Activated T-cell treated with anti-CD3 and anti-CD28 coated beads, Interleukin-2, amount 50 U/mL, for 48 hours (primary cell): ENCODE data around the gene ABCA2.

Experiments
- DNase-seq, 2 experiments: peaks; one replicate each; pipeline ENCODE4 v3.0.0-alpha.2; 2020

The ABCA2 gene

DNA sequence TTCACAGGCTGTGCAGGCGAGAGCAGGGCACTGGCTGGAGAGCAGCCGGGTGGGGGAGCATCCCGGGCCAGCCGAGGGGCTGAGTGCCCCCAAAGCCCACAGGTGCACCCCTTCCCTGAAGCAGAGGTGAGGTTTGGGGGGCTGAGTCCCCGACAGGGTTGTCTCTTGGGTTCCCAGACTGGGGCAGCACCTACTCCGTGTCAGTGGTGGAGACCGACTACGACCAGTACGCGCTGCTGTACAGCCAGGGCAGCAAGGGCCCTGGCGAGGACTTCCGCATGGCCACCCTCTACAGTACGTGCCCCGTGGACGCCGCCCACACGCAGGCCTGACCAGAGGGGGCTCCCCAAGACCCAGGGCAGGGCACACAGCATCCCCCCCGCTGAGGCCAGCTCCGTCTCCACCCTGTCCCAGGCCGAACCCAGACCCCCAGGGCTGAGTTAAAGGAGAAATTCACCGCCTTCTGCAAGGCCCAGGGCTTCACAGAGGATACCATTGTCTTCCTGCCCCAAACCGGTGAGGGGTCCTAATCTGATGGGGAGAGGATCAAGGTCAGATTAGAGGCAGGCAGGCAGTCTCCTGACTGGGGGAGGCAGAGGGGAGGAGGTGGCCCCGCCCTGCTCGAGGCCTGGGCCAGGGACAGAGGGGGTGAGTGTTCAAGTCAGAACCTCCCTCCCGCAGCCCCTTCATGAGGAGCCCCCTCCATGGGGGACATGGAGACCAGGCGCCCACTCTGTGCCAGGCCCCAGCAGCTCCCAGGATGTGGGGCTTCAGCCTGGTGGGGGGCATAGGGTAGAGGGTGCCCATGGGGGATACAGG lies 48.1 kb downstream of the ABCA2 start:
- no peak for DNase-seq

DNA sequence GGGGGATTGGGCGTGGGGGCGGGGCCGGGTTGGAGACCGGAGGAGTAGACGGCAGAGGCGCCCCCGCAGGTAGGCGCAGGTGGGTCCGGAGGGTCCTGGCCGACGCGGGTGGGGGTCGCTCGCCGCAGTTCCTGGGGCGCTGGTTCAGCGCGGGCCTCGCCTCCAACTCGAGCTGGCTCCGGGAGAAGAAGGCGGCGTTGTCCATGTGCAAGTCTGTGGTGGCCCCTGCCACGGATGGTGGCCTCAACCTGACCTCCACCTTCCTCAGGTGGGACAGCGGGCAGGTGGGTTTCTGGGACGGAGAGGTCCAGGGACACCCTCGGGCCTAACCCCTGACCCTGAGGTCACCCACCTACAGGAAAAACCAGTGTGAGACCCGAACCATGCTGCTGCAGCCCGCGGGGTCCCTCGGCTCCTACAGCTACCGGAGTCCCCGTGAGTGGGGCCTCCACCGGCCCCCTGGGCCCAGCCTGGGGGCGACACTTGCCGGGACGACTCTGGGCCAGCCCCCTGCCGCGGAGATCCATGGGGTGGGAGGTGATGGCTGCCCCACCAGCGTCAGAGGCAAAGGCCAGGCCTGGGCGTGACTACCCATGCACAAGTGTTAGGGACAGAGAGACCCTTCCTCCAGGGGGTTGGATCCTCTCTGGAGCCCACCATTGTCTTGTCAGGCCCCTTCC lies 49.0 kb downstream of the ABCA2 start:
- DNase-seq, result no peak

DNA sequence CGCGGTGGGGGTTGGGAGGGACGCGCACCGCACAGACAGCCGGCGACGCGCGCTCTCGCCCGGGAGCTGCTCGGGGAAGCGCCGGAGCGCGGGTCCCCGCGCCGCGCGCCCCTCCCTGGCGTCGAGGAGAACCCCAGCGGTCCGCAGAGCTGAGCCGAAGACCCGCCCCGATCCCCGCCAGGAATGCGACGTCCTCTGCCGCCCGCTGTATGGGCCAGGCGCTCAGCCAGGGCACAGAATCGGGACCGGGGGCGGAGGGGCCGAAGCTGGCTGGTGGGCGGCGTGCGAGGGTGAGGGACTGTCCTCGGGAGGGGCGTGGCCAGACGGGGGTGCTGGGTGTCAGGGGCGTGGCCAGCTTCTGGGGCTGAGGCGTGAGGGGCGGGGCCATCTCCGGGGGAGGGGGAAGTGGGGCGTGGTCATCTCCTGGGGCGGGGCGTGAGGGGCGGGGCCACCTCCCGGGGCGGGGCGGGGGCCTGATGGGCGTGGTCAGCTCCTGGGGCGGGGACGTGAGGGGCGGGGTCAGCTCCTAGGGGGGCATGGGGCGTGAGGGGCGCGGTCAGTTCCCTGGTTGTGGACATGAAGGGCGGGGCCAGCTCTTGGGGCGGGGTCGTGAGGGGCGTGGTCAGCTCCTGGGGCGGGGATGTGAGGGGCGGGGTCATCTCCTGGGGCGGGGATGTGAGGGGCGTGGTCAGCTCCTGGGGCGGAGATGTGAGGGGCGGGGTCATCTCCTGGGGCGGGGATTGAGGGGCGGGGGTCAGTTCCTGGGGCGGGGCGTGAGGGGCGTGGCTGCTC lies 49.8 kb downstream of the ABCA2 start:
- peak; percentile 76 to 77 for DNase-seq

DNA sequence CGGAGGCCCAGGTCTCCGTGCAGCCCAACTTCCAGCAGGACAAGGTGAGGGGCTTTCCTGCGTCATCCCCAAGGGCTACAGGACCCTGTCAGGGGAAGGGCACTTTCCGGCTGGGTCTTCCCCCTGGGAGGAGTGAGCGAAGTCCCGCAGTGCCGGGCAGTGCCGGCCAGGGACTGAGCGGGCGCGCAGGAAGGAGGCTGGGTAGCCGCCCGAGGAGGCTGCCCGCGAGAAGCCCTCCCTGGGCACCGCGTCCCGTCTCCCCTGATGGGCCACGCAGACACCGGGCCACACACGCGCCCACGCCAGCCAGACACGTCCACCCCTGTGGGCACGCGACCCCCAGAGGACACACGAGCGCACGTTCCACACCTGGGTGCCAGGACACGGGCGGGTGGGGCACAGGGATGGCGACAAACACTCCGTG lies 50.4 kb downstream of the ABCA2 start:
- DNase-seq, result no peak

DNA sequence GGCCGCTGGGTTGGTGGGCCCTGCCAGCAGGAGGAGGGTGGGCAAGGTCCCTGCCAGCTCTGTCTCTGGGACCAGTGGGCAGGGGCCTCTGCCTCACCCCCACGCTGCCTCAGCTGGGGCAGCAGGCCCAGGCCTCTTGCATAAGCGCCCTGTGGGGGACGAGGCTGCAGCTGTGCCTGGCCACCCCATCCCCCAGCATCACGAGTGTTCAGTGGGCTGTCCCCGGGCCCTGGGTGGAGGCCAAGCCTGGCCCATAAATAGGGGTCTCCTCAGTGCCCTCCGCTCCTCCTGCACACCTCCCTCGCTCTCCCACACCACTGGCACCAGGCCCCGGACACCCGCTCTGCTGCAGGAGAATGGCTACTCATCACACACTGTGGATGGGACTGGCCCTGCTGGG lies 50.8 kb downstream of the ABCA2 start, which contains the start of gene PTGDS:
Gene PTGDS (plus strand): TSS at position 282 of the 400 bp plus-strand sequence. CDS start 75 bp downstream, at position 357.
- DNase-seq, result no peak

DNA sequence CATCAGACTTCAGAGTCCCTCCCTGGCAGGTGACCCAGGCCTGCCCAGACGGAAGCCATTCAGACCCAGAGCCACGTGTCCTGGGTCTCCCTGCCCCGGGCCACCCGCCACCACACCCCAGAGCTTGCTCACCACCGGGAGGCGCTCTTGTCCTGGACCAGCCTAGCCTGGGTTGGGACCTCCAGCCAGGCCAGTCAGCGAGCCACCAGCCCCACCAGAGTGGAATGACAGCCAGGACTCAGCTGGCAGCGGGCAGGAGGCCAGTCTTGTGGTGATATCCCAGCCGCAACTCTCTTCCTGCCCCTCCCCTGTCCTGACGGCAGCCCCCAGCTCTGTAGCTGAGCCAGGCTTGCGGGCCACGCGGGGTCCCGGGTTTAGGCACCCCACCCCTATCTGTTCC lies 52.4 kb downstream of the ABCA2 start:
- peak in 1 of 2 experiments; percentile 71 for DNase-seq

DNA sequence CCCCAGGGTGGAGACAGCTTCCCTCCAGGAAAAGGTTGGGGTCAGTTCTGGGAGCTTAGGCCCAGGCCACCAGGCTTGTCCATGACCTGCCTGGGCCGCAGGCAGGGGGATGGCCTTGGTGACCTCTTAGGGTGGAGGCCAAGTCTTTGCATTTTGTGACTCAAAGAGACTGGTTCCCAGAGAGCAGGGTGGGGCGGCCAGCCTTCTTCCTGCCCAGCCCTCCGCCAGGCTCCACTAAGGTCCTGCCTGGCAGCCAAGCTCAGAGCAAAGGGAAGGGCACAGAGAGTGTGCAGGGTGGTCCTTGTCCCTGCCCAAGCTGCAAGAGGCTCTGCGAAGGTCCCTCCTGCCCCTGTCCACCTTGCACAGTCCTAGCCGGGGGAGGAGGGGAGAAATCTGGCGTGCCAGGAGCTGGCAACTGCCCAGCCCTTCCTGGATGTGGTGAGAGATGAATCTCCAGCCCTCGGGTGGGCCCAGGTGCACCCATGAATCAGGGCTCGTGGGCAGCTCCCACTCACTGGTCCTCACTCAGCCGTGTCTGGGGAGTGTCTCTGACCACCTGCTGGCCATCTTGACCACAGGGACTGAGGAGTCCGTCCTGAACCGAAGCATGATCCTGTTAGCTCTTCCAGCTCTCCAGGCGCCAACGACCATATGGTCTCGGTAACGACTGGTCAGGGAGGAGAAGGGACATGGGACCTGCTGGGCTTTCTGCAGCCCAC lies 53.1 kb downstream of the ABCA2 start:
- DNase-seq, result no peak

DNA sequence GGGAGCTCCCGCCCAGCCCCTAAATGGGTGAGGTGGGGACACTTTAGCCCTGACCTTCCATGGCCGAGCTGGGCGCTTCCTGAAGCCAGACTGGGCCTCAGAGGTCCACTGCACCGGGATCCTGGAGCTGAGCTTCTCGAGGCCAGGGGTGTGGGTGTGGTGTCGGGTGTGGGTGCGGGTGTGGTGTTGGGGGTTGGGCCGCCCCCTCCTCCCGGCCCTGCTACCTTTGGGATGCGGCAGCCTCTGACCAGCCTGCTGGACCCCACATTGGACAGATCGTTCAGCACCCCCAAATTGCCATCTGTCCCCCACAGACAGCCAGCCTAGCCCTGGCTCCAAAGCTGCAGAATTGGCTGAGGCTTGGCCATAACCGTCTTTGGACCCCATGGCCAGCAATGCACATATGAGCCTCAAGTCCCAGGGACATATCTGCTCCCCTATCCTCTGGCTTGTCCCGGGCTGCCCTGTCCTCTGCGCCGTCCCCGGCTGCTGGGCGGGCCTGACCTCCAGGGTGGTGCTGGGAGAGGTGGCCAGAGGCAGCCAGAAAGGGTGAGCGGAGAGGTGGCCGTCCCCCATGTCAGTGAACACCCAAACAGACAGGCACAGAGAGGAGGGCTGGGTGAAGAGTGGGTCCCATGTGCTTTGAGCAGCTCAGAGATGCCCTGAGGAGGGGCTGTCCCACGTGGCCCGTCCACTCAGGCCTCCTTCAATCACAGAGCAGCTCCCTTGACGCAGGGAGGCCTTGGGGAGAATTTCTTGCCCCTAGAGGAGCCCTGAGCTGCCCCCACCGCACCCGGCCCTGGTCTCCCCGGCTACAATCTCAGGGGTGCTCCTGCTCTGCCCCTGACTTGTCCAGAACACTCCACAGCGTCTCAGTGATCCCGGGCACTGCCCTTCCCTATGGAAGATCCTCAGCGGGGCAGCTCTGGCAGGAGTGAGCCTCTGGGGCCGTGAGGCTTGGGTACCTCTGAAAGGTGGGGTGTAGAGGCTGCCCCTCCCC lies 54.1 kb downstream of the ABCA2 start:
- no peak for DNase-seq

DNA sequence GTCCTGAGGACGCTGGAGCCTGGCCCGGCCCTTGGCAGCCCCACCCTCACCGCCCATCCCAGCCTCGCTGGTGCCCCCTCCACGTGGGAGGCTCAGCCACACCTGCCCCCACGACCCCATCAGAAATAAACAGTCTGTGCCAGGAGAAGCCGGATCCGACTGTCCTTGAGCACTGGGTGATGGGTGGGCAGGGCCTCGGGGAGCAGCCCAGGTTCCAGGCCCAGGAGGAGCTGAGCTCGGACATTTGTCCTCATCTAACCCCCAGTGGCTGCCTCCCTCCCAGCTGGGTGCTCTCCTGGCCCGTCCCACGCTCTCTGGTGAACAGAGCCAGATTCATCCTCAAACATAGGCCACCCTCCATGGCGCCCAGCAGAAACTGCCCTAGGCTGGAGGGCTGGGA lies 55.3 kb downstream of the ABCA2 start:
- DNase-seq, result no peak

DNA sequence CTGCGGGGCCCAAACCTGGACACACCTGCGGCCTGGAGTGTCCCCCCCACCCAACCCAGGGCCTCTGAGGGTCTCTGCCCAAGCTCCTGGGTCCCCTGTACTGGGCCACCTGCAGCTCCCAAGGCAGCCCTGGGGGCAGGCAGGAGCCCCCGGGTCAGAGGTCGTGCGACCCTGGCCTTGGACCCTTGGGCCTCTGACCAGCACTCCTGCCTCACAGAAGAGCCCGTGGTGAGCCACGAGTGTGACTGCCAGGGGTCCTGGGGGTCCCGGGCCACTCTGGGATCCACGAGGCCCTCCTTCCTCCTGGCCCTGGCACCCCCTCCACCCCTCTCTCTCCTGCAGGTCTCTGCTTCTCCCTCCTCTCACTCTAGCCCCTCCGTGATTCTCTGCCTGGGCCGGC lies 55.7 kb downstream of the ABCA2 start:
- no peak for DNase-seq

DNA sequence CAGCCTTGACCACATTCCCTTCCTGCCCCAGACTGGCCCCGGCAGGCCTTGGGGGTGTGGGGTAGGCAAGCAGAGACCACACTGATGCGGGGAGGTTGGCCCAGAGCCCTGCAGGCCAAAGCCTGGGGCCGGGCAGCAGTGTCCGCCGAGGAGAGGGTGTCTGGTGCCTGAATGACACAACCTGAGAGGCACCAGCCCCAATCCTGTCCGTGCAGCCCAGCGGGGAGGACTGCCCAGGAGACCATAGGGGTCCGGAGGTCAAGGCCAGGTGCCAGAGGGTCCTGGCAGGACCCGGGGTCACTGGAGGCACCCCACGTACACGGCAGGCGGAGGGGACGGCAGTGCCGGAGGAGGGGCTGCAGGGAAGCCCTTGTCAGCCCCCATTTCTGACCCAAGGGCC lies 56.3 kb downstream of the ABCA2 start:
- DNase-seq, result no peak

DNA sequence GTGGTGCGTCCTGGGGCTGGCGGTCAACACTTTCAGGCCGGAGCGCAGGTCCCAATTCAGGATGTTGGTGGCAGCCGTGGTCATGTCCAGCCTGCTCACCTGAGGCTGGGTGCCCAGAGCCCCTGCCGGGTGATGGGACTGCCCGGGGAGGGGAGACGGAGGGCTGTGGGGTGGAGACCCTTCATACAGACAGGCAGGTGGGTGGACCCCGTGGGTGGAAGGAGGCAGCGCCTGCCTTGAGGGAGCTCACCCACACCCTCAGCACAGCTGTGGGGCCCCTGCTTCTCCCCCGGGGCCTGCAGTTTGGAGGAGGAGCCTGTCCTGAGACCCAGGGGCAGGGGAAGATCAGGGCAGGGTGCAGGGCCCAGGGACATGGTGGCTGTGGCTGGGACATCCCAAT lies 57.7 kb downstream of the ABCA2 start:
- DNase-seq, result no peak

DNA sequence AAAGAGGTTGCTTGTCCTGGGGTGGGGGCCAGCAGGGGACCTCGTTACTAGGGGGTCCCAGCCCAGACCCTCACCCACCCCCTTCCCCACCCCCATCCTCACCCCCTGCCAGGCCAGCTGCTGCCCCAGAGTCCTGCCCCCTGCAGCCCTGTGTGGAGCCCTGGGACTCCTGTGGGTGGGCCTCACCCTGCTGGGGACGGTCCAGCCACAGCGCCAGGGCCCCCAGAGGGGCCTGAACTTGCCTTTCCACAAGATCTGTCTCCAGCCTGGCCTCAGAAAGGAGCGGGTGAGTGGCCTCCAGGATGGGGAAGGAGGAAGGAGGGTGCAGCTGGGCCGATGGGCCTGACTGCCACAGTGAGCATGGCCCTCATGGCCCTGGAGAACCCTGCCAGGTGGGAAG lies 58.3 kb downstream of the ABCA2 start:
- DNase-seq, result no peak

DNA sequence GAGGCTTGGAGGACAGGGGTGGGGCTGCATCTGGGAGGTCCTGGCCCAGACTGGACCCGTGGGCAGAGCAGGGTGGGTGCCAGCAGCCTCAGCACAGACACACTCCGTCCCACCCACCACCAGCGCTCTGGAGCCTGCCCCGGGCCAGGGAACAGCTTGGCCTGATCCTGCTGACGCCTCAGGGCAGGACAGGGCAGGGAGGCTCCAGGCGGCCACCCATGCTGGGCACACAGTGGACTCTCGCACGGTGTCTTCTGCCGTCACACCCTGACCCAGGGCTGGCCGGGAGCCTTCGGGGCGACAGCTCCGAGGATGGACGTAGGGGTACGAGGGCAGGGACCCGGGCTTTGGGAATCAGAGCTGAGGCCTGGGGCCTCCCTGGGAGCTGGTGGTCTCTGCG lies 58.9 kb downstream of the ABCA2 start:
- no peak for DNase-seq

DNA sequence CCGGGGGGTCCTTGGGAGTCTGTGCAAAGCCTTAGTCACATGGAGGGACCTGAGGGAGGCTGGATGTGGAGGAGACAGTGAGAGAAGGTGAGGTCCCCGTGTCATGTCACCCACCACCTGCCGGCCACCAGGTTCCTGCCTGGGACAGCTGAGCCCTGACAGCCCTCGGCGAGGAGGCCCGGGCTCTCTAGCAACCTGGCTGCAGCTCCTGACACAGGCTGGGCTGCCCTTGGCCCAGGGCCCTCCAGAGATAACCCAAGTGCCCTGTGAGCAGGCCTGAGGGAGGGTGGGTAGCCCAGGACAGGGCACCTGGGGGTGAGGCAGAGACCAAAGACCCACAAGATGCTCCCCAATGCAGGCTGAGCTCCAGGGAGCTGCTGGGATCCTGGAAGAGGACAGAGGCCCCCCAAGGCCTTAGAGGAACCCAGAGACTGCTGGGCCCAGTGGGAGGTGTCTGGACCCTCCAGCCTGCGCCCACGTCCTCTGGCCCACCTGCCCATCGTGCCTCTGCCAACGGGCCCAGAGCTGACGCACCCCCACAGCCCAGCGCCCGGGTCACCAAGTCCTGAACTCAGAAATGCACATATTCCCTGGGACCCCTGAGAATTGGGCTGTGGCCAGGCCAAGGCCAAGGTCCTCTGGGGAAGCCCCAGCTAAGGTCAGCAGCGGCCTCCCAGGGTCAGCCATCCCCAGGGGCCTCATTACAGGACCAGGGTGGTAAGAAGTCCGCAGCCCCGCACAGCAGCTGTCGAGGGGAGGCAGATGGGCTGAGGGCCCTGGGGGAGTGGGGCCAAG lies 59.5 kb downstream of the ABCA2 start:
- no peak for DNase-seq

DNA sequence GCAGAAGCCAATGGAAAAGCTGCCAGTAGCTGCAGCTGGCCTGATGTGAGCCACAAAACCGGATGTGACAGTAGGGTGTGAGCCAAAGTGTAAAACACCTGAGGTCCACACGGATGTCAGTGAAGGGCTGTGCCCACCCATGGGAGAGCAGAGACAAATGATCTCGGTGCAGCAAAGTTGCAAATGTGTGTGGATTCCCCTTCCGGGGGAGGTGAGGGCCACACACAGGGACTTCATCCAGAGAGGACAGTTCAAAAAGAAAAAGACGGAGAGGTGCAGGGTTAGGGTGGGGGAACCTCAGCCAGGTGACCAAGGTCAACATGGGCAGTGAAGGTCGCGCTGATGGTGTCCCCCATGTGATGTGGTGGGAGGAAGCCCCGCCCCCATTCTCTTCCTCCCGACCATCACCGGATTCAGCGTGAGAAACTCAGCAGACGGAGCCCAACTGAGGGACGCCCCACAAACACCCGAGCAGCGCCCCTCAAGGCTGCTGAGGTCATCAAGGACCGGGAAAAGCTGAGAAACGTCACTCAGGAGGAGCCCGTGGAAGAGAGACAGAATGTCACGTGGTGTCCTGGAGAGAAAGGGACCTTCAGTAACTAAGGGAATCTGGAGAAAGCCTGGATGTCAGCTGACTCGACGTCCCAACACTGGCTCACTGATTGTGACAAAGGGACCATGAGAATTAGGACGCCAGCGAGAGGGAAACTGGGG lies 62.1 kb downstream of the ABCA2 start:
- no peak for DNase-seq

DNA sequence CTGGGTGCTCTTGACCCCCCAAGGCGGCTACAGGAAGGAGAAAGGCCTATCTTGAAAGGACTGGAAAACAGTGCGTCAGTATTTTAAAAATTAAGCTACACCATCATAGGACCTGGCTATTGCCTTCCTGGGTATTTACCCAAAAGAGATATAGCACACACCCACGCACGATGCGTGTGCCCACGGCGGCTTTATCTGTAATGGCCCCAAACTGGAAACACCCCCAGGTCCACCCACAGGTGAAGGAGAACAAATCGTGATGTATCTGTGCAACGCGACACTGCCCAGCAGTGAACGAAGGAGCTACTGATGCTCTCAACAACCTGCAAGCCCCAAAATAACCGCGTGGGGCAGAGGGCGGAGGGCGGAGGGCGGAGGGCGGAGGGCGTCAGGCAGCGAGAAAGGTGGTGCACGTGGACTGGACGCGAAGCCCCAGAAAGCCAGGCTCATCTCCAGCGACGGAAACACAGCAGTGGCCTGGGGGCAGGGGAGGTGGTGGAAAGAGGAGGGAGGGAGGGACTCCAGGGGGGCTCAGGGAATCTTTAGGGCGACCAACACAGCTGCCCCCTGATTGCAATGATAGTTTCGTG lies 63.1 kb downstream of the ABCA2 start:
- no peak for DNase-seq

DNA sequence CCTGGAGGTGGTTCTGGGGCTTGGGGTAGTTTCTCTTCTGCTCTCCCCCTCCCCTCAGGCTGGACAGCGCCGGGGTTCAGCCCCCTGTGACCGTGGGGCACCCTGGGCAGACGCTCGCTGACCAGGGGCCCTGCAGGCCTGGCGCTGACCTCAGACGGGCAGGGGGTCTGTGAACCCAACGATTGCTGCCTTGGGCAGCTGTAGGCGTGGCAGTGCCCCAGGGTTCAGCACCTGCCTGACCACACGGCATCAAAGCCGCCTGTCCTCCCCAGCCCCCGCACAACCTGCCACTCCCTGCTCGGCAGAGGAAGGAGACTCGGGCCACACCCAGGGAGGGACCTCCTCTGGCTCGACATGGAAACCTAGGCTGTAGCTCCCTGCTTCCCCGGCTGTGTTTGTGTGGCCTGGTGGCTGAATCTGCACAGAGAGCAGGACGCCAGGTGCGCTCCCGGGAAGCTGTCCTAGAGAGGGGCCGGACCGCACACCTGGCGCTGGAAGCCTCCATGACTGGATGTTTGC lies 63.8 kb downstream of the ABCA2 start:
- no peak for DNase-seq

DNA sequence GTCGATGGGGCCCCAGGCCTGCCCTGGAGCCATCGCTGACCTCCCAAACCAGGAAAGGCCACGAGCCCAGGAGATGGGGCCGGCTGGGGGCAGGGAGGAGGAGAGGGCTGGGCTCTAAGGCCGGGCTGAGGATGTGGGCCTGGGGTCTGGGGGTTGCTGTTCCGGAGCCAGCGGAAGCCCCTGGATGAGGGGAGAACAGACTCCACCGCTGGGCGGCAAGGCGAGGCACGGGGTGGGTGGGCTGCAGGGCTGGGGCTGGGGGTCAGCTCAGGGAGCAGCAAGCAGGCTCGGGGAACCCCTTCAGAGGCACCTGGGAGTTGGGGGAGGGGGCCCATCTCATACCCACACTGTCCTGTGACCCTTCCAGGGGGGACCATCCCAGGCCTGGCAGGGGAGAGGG lies 64.3 kb downstream of the ABCA2 start:
- no peak for DNase-seq
